H9 (cell line): ENCODE data around the gene GNAO1. TPM values are rescaled to one million over a fixed set of nuclear protein-coding genes. Genes with fewer than 3 reads are reported as not detected.

Experiments
- DNase-seq: peaks from one replicate; pipeline ENCODE4 v3.0.0-alpha.2; 2017
- H2AFZ ChIP-seq: one replicate; pipeline ENCODE4 v1.6.1; 2013; ENCODE audit warnings: mild to moderate bottlenecking, low read length, control low read depth, moderate library complexity
- H2AK5ac ChIP-seq: 2 replicates; pipeline ENCODE4 v1.6.1; 2013; ENCODE audit warnings: low read length, control low read depth, mixed read lengths; ENCODE audit not compliant: insufficient read length
- H2BK120ac ChIP-seq: one replicate; pipeline ENCODE4 v1.6.1; 2013; ENCODE audit warnings: low read depth, mild to moderate bottlenecking, low read length, control low read depth, inconsistent platforms; ENCODE audit not compliant: poor library complexity, severe bottlenecking
- H2BK12ac ChIP-seq: 2 replicates; pipeline ENCODE4 v1.6.1; 2013; ENCODE audit warnings: low read length, control low read depth, mixed read lengths, low read depth; ENCODE audit not compliant: insufficient read length
- H2BK15ac ChIP-seq: 2 replicates; pipeline ENCODE4 v1.6.1; 2013; ENCODE audit warnings: low read depth, low read length, control low read depth
- H2BK20ac ChIP-seq: one replicate; pipeline ENCODE4 v1.6.1; 2013; ENCODE audit warnings: low read depth, mild to moderate bottlenecking, low read length, control low read depth, inconsistent platforms; ENCODE audit not compliant: poor library complexity, severe bottlenecking
- H2BK5ac ChIP-seq: 2 replicates; pipeline ENCODE4 v1.6.1; 2013; ENCODE audit warnings: low read length, control low read depth, mixed read lengths; ENCODE audit not compliant: insufficient read length
- H3K14ac ChIP-seq: 2 replicates; pipeline ENCODE4 v1.6.1; 2013; ENCODE audit warnings: low read length, control low read depth; ENCODE audit not compliant: insufficient read depth
- H3K18ac ChIP-seq: 2 replicates; pipeline ENCODE4 v1.6.1; 2013; ENCODE audit warnings: low read depth, mild to moderate bottlenecking, mixed read lengths, low read length, control low read depth; ENCODE audit not compliant: insufficient read length
- H3K23ac ChIP-seq: 2 replicates; pipeline ENCODE4 v1.6.1; 2013; ENCODE audit warnings: low read length, control low read depth, mixed read lengths, low read depth; ENCODE audit not compliant: insufficient read length
- H3K23me2 ChIP-seq: 2 replicates; pipeline ENCODE4 v1.6.1; 2013; ENCODE audit warnings: low read depth, mild to moderate bottlenecking, mixed read lengths, low read length, control low read depth; ENCODE audit not compliant: insufficient read length, poor library complexity, severe bottlenecking
- H3K27ac ChIP-seq: 2 replicates; pipeline ENCODE4 v1.5.1; 2013; ENCODE audit warnings: low read length, control low read depth, mixed read lengths, low read depth; ENCODE audit not compliant: insufficient read length
- H3K27me3 ChIP-seq: 2 replicates; pipeline ENCODE4 v1.6.1; 2013; ENCODE audit warnings: low read length, control low read depth, inconsistent platforms; ENCODE audit not compliant: insufficient read depth
- H3K4ac ChIP-seq: 2 replicates; pipeline ENCODE4 v1.6.1; 2013; ENCODE audit warnings: low read depth, mild to moderate bottlenecking, control low read depth, inconsistent platforms, low read length, moderate library complexity
- H3K4me1 ChIP-seq: 2 replicates; pipeline ENCODE4 v1.6.1; 2013; ENCODE audit warnings: low read length, control low read depth, inconsistent platforms; ENCODE audit not compliant: insufficient read depth
- H3K4me2 ChIP-seq: 2 replicates; pipeline ENCODE4 v1.6.1; 2013; ENCODE audit warnings: low read length, control low read depth, mixed read lengths; ENCODE audit not compliant: insufficient read length, insufficient read depth
- H3K56ac ChIP-seq: 2 replicates; pipeline ENCODE4 v1.6.1; 2013; ENCODE audit warnings: low read depth, mild to moderate bottlenecking, mixed read lengths, low read length, control low read depth; ENCODE audit not compliant: insufficient read length
- H3K79me1 ChIP-seq: 2 replicates; pipeline ENCODE4 v1.6.1; 2013; ENCODE audit warnings: low read depth, mild to moderate bottlenecking, moderate library complexity, low read length, control low read depth, inconsistent platforms; ENCODE audit not compliant: insufficient read depth, poor library complexity, severe bottlenecking
- H3K79me2 ChIP-seq: 2 replicates; pipeline ENCODE4 v1.6.1; 2013; ENCODE audit warnings: low read length, control low read depth, inconsistent platforms; ENCODE audit not compliant: insufficient read depth
- H3K9ac ChIP-seq: 2 replicates; pipeline ENCODE4 v1.6.1; 2013; ENCODE audit warnings: low read length, control low read depth, mixed read lengths; ENCODE audit not compliant: insufficient read length; ENCODE audit errors: extremely low read depth
- H3K9me3 ChIP-seq: one replicate; pipeline ENCODE4 v1.6.1; 2013; ENCODE audit warnings: low read depth, low read length, inconsistent platforms; ENCODE audit not compliant: control insufficient read depth
- H3T11ph ChIP-seq: one replicate; pipeline ENCODE4 v1.6.1; 2013; ENCODE audit warnings: mild to moderate bottlenecking, low read length, control low read depth, inconsistent platforms
- H4K20me1 ChIP-seq: one replicate; pipeline ENCODE4 v1.6.1; 2013; ENCODE audit not compliant: control insufficient read depth, insufficient read length, insufficient read depth
- H4K5ac ChIP-seq: 2 replicates; pipeline ENCODE4 v1.6.1; 2013; ENCODE audit warnings: low read depth, mild to moderate bottlenecking, mixed read lengths, low read length, control low read depth; ENCODE audit not compliant: insufficient read length
- H4K8ac ChIP-seq: replicated peaks from 2 replicates; pipeline ENCODE4 v1.6.1; 2013; ENCODE audit warnings: low read length, control low read depth, mixed read lengths, low read depth; ENCODE audit not compliant: insufficient read length
- H4K91ac ChIP-seq: 2 replicates; pipeline ENCODE4 v1.6.1; 2013; ENCODE audit warnings: low read depth, mild to moderate bottlenecking, moderate library complexity, mixed read lengths, low read length, control low read depth; ENCODE audit not compliant: insufficient read length
- H3K27ac Mint-ChIP-seq, 3 experiments: 2 replicates in 2 of 3; 3 replicates in 1 of 3; pipeline ENCODE4 v1.8.0; 2020 to 2021; ENCODE audit warnings: mixed read lengths in 3 of 3, mild to moderate bottlenecking in 1 of 3, moderate library complexity in 1 of 3
- H3K27me3 Mint-ChIP-seq: 2 replicates; pipeline ENCODE4 v1.8.0; 2021; ENCODE audit warnings: low read depth, mild to moderate bottlenecking, moderate library complexity, mixed read lengths
- H3K36me3 Mint-ChIP-seq, 3 experiments: 2 replicates in 2 of 3; 3 replicates in 1 of 3; pipeline ENCODE4 v1.8.0; 2020 to 2021; ENCODE audit warnings: low read depth in 3 of 3, mixed read lengths in 3 of 3; ENCODE audit not compliant: insufficient read depth in 1 of 3
- H3K4me1 Mint-ChIP-seq, 2 experiments: 2 replicates each; pipeline ENCODE4 v1.8.0; 2020; ENCODE audit warnings: mixed read lengths in 2 of 2
- H3K4me3 Mint-ChIP-seq, 2 experiments: 2 replicates in 1 of 2; 3 replicates in 1 of 2; pipeline ENCODE4 v1.8.0; 2020 to 2021; ENCODE audit warnings: mild to moderate bottlenecking in 2 of 2, mixed read lengths in 2 of 2, moderate library complexity in 1 of 2
- H3K9me3 Mint-ChIP-seq, 2 experiments: 2 replicates in 1 of 2; 3 replicates in 1 of 2; pipeline ENCODE4 v1.8.0; 2020; ENCODE audit warnings: mild to moderate bottlenecking in 2 of 2, mixed read lengths in 2 of 2, moderate library complexity in 1 of 2
- WGBS: extraction: QIAGEN DNeasy Blood & Tissue Kit; methylation state at CpG from one replicate; pipeline ENCODE4 v1.1.7; 2013; ENCODE audit warnings: missing lambda C conversion rate, low lambda C conversion rate, mixed read lengths; ENCODE audit not compliant: insufficient read length; ENCODE audit errors: extremely low coverage; 5-methylcytosine and 5-hydroxymethylcytosine counted together
- total RNA-seq: library from RNA; stranded (reverse); gene quantifications from 2 replicates; pipeline ENCODE4 v1.2.1, GENCODE V29; 2021
- TF ChIP-seq, protein P1 (sequence below): fragments of 200-600 bp; sonication (generic); conservative IDR thresholded peaks from 3 replicates; pipeline ENCODE4 v1.8.0; 2021; ENCODE audit warnings: antibody characterized with exemption, mild to moderate bottlenecking

Gene GNAO1
- total RNA-seq, 1 experiment from 2014 or later, result 16.9 TPM

DNA sequence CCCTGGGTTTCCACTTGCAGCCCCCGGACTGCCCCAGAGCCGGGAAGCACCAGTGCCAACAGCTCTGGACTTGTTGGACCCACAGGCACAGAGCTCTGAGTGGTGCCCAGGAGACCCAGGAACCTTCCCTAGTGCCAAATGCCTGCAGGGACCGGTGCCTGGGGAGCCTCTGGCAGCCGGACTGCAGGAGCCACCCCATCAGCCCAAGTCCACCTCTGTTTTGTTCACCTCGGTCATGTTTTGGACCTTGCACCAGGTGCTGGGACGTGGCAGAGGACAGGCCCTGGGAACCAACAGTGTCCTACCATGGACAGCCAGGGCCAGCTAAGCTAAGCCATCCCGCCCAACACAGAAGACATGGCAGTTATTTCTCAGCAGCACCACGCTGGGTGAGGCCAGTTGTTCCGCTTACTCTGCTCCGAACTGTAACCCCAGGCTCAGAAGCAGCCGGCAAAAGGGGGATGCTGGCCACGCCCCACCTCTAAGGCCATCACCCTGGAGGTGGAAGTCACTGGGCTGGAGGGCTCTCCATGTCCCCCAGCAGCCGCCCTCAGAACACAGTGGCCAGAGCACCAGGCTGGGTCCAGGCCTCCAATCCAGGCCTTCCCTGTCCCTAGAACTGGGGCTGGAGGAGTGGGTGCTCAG is 154.2 kb downstream of the GNAO1 start:
- Histone ChIP-seq H2AK5ac (no peak overlapping the region), H2BK15ac (no peak overlapping the region), H2BK12ac (no peak overlapping the region), H4K8ac (no peak overlapping the region), H4K5ac (no peak overlapping the region), H3K4me1 (no peaks in the 10 kb centered on the region), H3K56ac (no peak overlapping the region), H3K23me2 (peaks cover 5% of the 10 kb centered on the region), H2BK120ac (no peak overlapping the region), H3K4ac (no peak overlapping the region), H3K27ac (no peak overlapping the region), H3K79me1 (no peaks in the 10 kb centered on the region), H3K79me2 (no peaks in the 10 kb centered on the region), H3K18ac (no peak overlapping the region), H3K4me2 (no peak overlapping the region), H3K27me3 (no peaks in the 10 kb centered on the region), H2AFZ (no peak overlapping the region), H3K9me3 (no peaks in the 10 kb centered on the region), H2BK5ac (no peak overlapping the region), H3T11ph (no peak overlapping the region), H4K20me1 (no peaks in the 10 kb centered on the region), H3K14ac (no peak overlapping the region), H3K23ac (no peak overlapping the region), H4K91ac (no peak overlapping the region), H2BK20ac (no peak overlapping the region), H3K9ac (no peak overlapping the region)
- no peak for DNase-seq
- H3K27ac Mint-ChIP-seq, result no peak overlapping the region; a peak in 1 of 7 replicates
- no peaks in the 10 kb centered on the region; a peak in 1 of 5 replicates for H3K9me3 Mint-ChIP-seq
- no peaks in the 10 kb centered on the region for H3K4me1 Mint-ChIP-seq
- H3K36me3 Mint-ChIP-seq, result no peaks in the 10 kb centered on the region; a peak in 2 of 7 replicates
- TF ChIP-seq, protein P1, sequence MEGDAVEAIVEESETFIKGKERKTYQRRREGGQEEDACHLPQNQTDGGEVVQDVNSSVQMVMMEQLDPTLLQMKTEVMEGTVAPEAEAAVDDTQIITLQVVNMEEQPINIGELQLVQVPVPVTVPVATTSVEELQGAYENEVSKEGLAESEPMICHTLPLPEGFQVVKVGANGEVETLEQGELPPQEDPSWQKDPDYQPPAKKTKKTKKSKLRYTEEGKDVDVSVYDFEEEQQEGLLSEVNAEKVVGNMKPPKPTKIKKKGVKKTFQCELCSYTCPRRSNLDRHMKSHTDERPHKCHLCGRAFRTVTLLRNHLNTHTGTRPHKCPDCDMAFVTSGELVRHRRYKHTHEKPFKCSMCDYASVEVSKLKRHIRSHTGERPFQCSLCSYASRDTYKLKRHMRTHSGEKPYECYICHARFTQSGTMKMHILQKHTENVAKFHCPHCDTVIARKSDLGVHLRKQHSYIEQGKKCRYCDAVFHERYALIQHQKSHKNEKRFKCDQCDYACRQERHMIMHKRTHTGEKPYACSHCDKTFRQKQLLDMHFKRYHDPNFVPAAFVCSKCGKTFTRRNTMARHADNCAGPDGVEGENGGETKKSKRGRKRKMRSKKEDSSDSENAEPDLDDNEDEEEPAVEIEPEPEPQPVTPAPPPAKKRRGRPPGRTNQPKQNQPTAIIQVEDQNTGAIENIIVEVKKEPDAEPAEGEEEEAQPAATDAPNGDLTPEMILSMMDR, result no peak
- no CpG with 5 or more reads among the region's 13 CpGs for WGBS
- no peaks in the 10 kb centered on the region for H3K27me3 Mint-ChIP-seq
- no peak overlapping the region for H3K4me3 Mint-ChIP-seq
